Measurements from ENCODE around the gene MANBA. TPM values are rescaled to one million over a fixed set of nuclear protein-coding genes. Genes with fewer than 3 reads are reported as not detected.

Gene MANBA
- total RNA-seq, 1 experiment from 2014 or later = 21.4 TPM

GRCh38 chr4:102596532-102596931, 164.2 kb downstream of the MANBA start:
- TF ChIP-seq CTCF (conservative IDR thresholded peaks at IDR 0.05) = no peak
- H2AK5ac ChIP-seq (ENCODE audit: insufficient read length, low read length) = no peak overlapping the region
- no peaks in the 10 kb centered on the region for H3K79me1 ChIP-seq (ENCODE audit: insufficient read depth, low read depth, low read length, poor library complexity, severe bottlenecking)
- no peaks in the 10 kb centered on the region for H3K23me2 ChIP-seq (ENCODE audit: insufficient read length, low read depth, low read length, poor library complexity, severe bottlenecking)
- no peak overlapping the region for H2BK5ac ChIP-seq (ENCODE audit: insufficient read length, low read length)
- H3K14ac ChIP-seq (ENCODE audit: insufficient read depth, low read length) = no peak overlapping the region
- H3K4me3 Mint-ChIP-seq = no peak overlapping the region
- H3K9ac ChIP-seq (ENCODE audit: extremely low read depth, insufficient read length, low read length) = no peak overlapping the region
- H3K36me3 Mint-ChIP-seq (ENCODE audit: insufficient read depth in 1 of 3, low read depth in 3 of 3) = peaks cover 0 to 2% (median under 1%) of the 10 kb centered on the region in 3 experiments; a peak in 3 of 7 replicates
- no CpG with 5 or more reads among the region's 4 CpGs for WGBS (ENCODE audit: extremely low coverage, insufficient read length, low lambda C conversion rate)
- no peaks in the 10 kb centered on the region for H3K4me1 ChIP-seq (ENCODE audit: insufficient read depth, low read length)
- peaks cover 0 to 7% of the 10 kb centered on the region in 2 experiments; a peak in 1 of 4 replicates for H3K4me1 Mint-ChIP-seq
- H4K91ac ChIP-seq (ENCODE audit: insufficient read length, low read depth, low read length) = no peak overlapping the region
- H4K20me1 ChIP-seq (ENCODE audit: control insufficient read depth, insufficient read depth, insufficient read length) = no peaks in the 10 kb centered on the region
- H3K18ac ChIP-seq (ENCODE audit: insufficient read length, low read depth, low read length) = no peak overlapping the region
- H2BK20ac ChIP-seq (ENCODE audit: low read depth, low read length, poor library complexity, severe bottlenecking) = no peak overlapping the region
- H3K4me2 ChIP-seq (ENCODE audit: insufficient read depth, insufficient read length, low read length) = no peak overlapping the region
- H3T11ph ChIP-seq (ENCODE audit: low read length) = no peak overlapping the region
- no peaks in the 10 kb centered on the region for H3K27me3 ChIP-seq (ENCODE audit: insufficient read depth, low read length)
- H4K8ac ChIP-seq (replicated peaks; ENCODE audit: insufficient read length, low read depth, low read length) = no peak overlapping the region
- no peak overlapping the region for H2BK15ac ChIP-seq (ENCODE audit: low read depth, low read length)
- H3K56ac ChIP-seq (ENCODE audit: insufficient read length, low read depth, low read length) = no peak overlapping the region
- no peak for DNase-seq
- no peaks in the 10 kb centered on the region for H3K27me3 Mint-ChIP-seq (ENCODE audit: low read depth)
- no peaks in the 10 kb centered on the region for H3K9me3 ChIP-seq (ENCODE audit: control insufficient read depth, low read depth, low read length)
- no peak overlapping the region for H3K23ac ChIP-seq (ENCODE audit: insufficient read length, low read depth, low read length)
- no peaks in the 10 kb centered on the region for H3K79me2 ChIP-seq (ENCODE audit: insufficient read depth, low read length)
- no peak overlapping the region for H3K27ac Mint-ChIP-seq
- no peak overlapping the region for H2AFZ ChIP-seq (ENCODE audit: low read length)
- no peak overlapping the region for H2BK12ac ChIP-seq (ENCODE audit: insufficient read length, low read depth, low read length)
- H2BK120ac ChIP-seq (ENCODE audit: low read depth, low read length, poor library complexity, severe bottlenecking) = no peak overlapping the region
- no peak overlapping the region for H3K27ac ChIP-seq (ENCODE audit: insufficient read length, low read depth, low read length)
- no peak overlapping the region for H4K5ac ChIP-seq (ENCODE audit: insufficient read length, low read depth, low read length)
- H3K9me3 Mint-ChIP-seq = peaks cover under 1% of the 10 kb centered on the region in 2 experiments; a peak in 3 of 5 replicates
- H3K4ac ChIP-seq (ENCODE audit: low read depth, low read length) = no peak overlapping the region
